IPS DF 6.9 (cell line): ENCODE data around the gene IFNA5.

ENCODE experiments used
- DNase-seq: peaks from one replicate; pipeline ENCODE4 v3.0.0-alpha.2; 2013; ENCODE audit warnings: low read depth, low spot score
- H3K27ac ChIP-seq: one replicate; pipeline ENCODE4 v1.5.1; 2013; ENCODE audit warnings: low read length, control low read depth
- H3K27me3 ChIP-seq: 2 replicates; pipeline ENCODE4 v1.6.1; 2013; ENCODE audit warnings: mild to moderate bottlenecking, low read length; ENCODE audit not compliant: control insufficient read depth, insufficient read depth
- H3K36me3 ChIP-seq: 2 replicates; pipeline ENCODE4 v1.6.1; 2013; ENCODE audit warnings: low read length; ENCODE audit not compliant: control insufficient read depth, insufficient read depth
- H3K4me1 ChIP-seq: 2 replicates; pipeline ENCODE4 v1.6.1; 2013; ENCODE audit warnings: low read length; ENCODE audit not compliant: control insufficient read depth, insufficient read depth
- H3K4me3 ChIP-seq: 2 replicates; pipeline ENCODE4 v1.5.1; 2013; ENCODE audit warnings: mild to moderate bottlenecking, low read length
- H3K9me3 ChIP-seq: 2 replicates; pipeline ENCODE4 v1.6.1; 2013; ENCODE audit warnings: low read length, inconsistent platforms; ENCODE audit not compliant: control insufficient read depth, insufficient read depth
- WGBS: extraction: QIAGEN DNeasy Blood & Tissue Kit; methylation state at CpG from one replicate; pipeline ENCODE4 v1.1.7; 2013; ENCODE audit warnings: mixed read lengths, missing lambda C conversion rate; ENCODE audit not compliant: insufficient read length, insufficient coverage; 5-methylcytosine and 5-hydroxymethylcytosine counted together

The IFNA5 gene

GRCh38 chr9:21305213-21305612 is at the start of gene IFNA5:
Gene IFNA5 (minus strand): TSS chr9:21305313. CDS start chr9:21305256, 57 bp downstream.
- no peak within 1 kb of the TSS for H3K27ac ChIP-seq
- no peaks in the 10 kb centered on the region for H3K4me1 ChIP-seq
- H3K9me3 ChIP-seq, result no peaks in the 10 kb centered on the region
- no peaks in the 10 kb centered on the region for H3K36me3 ChIP-seq
- H3K27me3 ChIP-seq, result no peaks in the 10 kb centered on the region
- WGBS, result no CpG with 5 or more reads among the region's 2 CpGs
- H3K4me3 ChIP-seq, result no peak within 1 kb of the TSS
- no peak for DNase-seq

DNA sequence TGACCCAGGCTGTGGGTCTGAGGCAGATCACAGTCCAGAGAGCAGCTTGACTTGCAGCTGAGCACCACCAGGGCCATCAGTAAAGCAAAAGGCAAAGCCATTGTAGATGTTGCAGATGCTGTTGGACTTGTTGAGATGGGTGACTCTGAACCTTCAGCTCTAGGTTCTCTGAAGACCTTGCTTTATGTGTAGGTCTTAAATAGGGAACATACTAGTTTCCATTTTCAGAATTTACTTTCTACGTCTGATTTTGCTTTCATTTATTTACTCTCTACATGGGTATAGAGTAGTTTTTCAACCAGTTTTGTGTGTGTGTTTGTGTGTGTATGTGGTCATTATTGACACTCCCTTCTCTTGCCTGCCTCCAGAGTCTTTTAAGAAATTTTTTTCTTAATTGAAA is 45.7 kb upstream of the IFNA5 start, which contains the start of gene IFNA6:
Gene IFNA6, minus strand, starts transcription at position 101 of the 400 bp plus-strand sequence. Its CDS starts 0 bp downstream, at position 101.
- WGBS, result no CpG with 5 or more reads among the region's 1 CpG
- H3K36me3 ChIP-seq, result no peaks in the 10 kb centered on the region
- no peak within 1 kb of the TSS for H3K4me3 ChIP-seq
- no peaks in the 10 kb centered on the region for H3K9me3 ChIP-seq
- H3K4me1 ChIP-seq, result no peaks in the 10 kb centered on the region
- H3K27me3 ChIP-seq, result no peaks in the 10 kb centered on the region
- no peak for DNase-seq
- no peak within 1 kb of the TSS for H3K27ac ChIP-seq

- Histone ChIP-seq H3K4me3 (no peak overlapping the region), H3K9me3 (no peaks in the 10 kb centered on the region), H3K36me3 (no peaks in the 10 kb centered on the region), H3K27ac (no peak overlapping the region), H3K4me1 (no peaks in the 10 kb centered on the region), H3K27me3 (no peaks in the 10 kb centered on the region)
- WGBS, result no CpG with 5 or more reads among the region's 3 CpGs
- DNase-seq, result no peak
Observed at GRCh38 chr9:21348430-21348970, 43.4 kb upstream of the IFNA5 start.

DNA sequence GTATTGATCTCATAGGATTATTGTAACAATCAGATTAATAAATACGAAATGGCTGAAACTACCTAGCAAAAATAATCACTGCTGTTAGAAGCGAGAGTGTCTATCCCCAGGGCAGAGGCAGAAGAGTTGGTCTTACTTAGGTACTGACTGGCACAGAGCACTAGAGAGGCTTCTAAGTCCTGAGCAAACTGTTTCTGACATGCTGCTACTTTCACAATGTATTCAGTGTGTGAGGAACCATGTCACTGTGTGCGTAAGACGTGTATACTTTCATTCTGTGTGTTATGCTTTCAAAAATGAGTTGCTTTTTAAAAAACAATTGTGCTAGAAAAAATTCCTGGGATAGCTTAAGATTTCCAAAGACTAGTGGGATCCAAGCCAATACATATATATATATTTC is 35.6 kb upstream of the IFNA5 start:
- Histone ChIP-seq H3K4me3 (no peak overlapping the region), H3K36me3 (no peaks in the 10 kb centered on the region), H3K4me1 (no peaks in the 10 kb centered on the region), H3K9me3 (no peaks in the 10 kb centered on the region), H3K27ac (no peak overlapping the region), H3K27me3 (no peaks in the 10 kb centered on the region)
- no CpG with 5 or more reads among the region's 4 CpGs for WGBS
- DNase-seq, result no peak

- H3K27me3 ChIP-seq, result no peaks in the 10 kb centered on the region
- no peak for DNase-seq
- no peaks in the 10 kb centered on the region for H3K9me3 ChIP-seq
- H3K4me3 ChIP-seq, result no peak overlapping the region
- no peak overlapping the region for H3K27ac ChIP-seq
- no peaks in the 10 kb centered on the region for H3K36me3 ChIP-seq
- peaks cover 4% of the 10 kb centered on the region; the same call in 1 of the 2 replicates for H3K4me1 ChIP-seq
Observed at GRCh38 chr9:21336457-21336856, 31.3 kb upstream of the IFNA5 start.

DNA sequence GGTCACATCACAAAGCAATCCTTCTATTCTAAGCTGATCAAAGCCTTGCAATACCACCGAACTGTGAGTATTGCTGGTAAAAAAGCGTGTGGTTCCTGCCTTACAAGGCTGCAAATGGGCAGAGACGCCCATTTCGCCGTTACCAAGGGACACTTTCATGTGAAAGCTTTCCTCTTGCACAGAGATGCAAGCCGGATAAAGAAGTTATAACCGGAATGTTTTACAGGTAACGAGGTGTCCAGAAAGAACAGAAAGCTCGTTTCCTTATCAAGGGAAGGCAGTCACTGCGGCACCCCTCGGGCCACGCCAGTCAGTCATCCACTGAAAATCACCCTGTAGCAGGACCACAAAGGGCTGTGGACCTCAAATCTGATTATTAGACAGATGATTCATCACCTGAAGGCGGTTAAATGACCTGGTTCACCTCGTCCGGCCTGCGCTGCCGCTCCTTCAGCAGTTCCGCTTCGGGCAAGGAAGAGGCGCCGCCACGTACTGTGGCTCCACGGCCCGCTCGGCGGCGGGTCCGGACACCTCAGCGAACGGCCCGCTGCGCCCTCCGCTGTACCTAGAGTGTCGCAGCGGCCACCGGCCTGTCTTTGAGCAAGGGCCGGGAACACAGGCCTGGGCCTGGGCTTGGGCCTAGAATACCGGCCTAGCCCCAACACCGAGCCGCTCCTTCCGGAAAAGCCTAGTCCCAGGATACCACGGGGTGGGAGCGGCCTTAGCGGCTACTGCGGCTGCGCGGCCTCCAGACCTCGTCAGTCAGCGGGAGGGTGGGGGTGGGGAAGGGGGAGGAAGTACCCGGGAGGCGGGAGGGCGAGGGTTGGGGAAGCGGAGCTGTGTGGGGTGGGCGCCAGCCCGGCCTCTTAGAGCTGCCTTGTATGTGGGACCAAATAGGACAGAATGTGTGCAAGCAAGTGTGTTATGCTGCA is 29.9 kb upstream of the IFNA5 start, which contains the start of gene KLHL9:
Gene KLHL9, minus strand, starts transcription at position 704 of the 932 bp plus-strand sequence. Its CDS starts 545 bp downstream, at position 159.
- H3K4me1 ChIP-seq, result peaks cover 4% of the 10 kb centered on the region; the same call in 1 of the 2 replicates
- H3K27me3 ChIP-seq, result no peaks in the 10 kb centered on the region
- no peaks in the 10 kb centered on the region for H3K36me3 ChIP-seq
- peak; percentile 61 for DNase-seq
- H3K9me3 ChIP-seq, result no peaks in the 10 kb centered on the region
- H3K27ac ChIP-seq, result no peak within 1 kb of the TSS
- H3K4me3 ChIP-seq, result peak within 1 kb of the TSS; percentile 92
- WGBS, result no CpG with 5 or more reads among the region's 55 CpGs

- H3K27ac ChIP-seq, result no peak overlapping the region
- no CpG with 5 or more reads among the region's 2 CpGs for WGBS
- H3K9me3 ChIP-seq, result no peaks in the 10 kb centered on the region
- H3K4me1 ChIP-seq, result peaks cover 4% of the 10 kb centered on the region; the same call in 1 of the 2 replicates
- no peaks in the 10 kb centered on the region for H3K27me3 ChIP-seq
- DNase-seq, result no peak
- no peak overlapping the region for H3K4me3 ChIP-seq
- no peaks in the 10 kb centered on the region for H3K36me3 ChIP-seq
Observed at GRCh38 chr9:21333226-21333625, 28.1 kb upstream of the IFNA5 start.

DNA sequence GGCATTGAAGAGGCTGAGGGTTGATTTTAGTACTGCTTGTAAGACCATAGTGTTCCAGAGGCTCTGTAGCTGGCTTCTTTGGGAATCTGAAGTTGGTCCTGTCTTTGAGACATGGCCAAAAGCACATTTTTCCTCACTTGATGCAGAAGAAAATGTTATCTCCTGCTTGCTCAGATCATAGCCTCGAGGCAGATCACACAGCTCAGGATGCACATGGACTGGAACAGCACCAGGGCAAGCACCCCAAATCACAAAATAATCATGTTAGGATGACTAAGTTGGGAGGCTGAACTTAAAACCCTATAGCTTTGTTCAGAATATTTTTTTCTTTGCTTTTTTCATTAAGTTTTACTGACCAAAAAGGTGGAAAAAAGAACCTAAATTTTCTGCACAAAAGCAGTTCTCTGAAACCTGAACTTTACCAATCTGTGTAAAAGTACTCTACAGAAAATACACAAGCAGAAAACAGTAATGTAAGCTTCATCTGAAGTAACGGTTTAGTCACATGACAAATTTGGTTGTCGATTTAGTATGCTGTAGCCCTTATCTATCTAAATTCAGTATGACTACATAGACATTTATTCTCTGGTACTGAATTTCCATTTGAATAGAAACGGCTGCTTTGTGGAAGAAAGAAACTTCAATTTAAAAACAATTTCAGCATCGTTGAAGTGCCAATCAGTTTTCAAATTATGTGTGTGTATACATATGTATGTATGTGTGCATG is 26.7 kb upstream of the IFNA5 start:
- Histone ChIP-seq H3K4me3 (no peak overlapping the region), H3K4me1 (peaks cover 4% of the 10 kb centered on the region; the same call in 1 of the 2 replicates), H3K9me3 (no peaks in the 10 kb centered on the region), H3K36me3 (no peaks in the 10 kb centered on the region), H3K27ac (no peak overlapping the region), H3K27me3 (no peaks in the 10 kb centered on the region)
- no CpG with 5 or more reads among the region's 5 CpGs for WGBS
- DNase-seq, result no peak

- no peaks in the 10 kb centered on the region for H3K4me1 ChIP-seq
- H3K4me3 ChIP-seq, result no peak overlapping the region
- H3K9me3 ChIP-seq, result no peaks in the 10 kb centered on the region
- no peaks in the 10 kb centered on the region for H3K36me3 ChIP-seq
- no CpG with 5 or more reads among the region's 2 CpGs for WGBS
- H3K27me3 ChIP-seq, result no peaks in the 10 kb centered on the region
- no peak for DNase-seq
- H3K27ac ChIP-seq, result no peak overlapping the region
Observed at GRCh38 chr9:21326526-21327139, 21.5 kb upstream of the IFNA5 start.

DNA sequence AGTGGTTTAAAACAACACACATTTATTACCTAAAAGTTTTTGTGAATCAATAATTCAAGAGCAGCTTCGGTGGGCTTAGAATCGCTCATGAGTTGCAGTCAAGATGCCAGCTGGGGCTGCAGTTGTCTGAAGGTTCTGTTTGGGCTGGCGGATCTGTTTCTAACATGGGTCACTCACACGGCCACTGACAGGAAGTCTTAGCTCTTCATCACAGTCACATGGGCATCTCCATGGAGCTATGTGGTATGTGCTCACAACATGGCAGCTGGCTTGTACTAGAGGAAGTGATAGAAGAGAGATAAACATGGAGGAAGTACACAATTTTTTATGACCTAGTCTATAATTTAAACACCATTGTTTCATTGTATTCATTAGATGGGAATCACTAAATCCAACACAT is 18.9 kb upstream of the IFNA5 start:
- H3K27me3 ChIP-seq, result no peaks in the 10 kb centered on the region
- DNase-seq, result no peak
- H3K36me3 ChIP-seq, result no peaks in the 10 kb centered on the region
- WGBS, result no CpG with 5 or more reads among the region's 4 CpGs
- H3K9me3 ChIP-seq, result no peaks in the 10 kb centered on the region
- no peaks in the 10 kb centered on the region for H3K4me1 ChIP-seq
- H3K4me3 ChIP-seq, result no peak overlapping the region
- no peak overlapping the region for H3K27ac ChIP-seq
